Fibroblast of villous mesenchyme (primary cell): ENCODE measurements around the gene JAGN1. TPM values are rescaled to one million over a fixed set of nuclear protein-coding genes. Genes with fewer than 3 reads are reported as not detected.

Experiments
- DNase-seq: peaks from one replicate; pipeline ENCODE4 v3.0.0-alpha.2; 2010; ENCODE audit warnings: low read depth
- H3K4me3 ChIP-seq: 2 replicates; pipeline ENCODE4 v1.5.1; 2011; ENCODE audit warnings: low read depth, mild to moderate bottlenecking, low read length
- total RNA-seq: library from RNA; depleted of rRNA; stranded (reverse); fragments of >200 nt; gene quantifications from 2 replicates; pipeline ENCODE4 v1.2.3, GENCODE V29; 2012
- TF ChIP-seq, protein P1 (sequence below): IDR thresholded peaks from 2 replicates; pipeline ENCODE4 v1.5.1; 2012; ENCODE audit warnings: low read depth, mild to moderate bottlenecking, low read length; ENCODE audit not compliant: insufficient read depth

Gene JAGN1
- total RNA-seq, 1 donor = 24.2 TPM

DNA sequence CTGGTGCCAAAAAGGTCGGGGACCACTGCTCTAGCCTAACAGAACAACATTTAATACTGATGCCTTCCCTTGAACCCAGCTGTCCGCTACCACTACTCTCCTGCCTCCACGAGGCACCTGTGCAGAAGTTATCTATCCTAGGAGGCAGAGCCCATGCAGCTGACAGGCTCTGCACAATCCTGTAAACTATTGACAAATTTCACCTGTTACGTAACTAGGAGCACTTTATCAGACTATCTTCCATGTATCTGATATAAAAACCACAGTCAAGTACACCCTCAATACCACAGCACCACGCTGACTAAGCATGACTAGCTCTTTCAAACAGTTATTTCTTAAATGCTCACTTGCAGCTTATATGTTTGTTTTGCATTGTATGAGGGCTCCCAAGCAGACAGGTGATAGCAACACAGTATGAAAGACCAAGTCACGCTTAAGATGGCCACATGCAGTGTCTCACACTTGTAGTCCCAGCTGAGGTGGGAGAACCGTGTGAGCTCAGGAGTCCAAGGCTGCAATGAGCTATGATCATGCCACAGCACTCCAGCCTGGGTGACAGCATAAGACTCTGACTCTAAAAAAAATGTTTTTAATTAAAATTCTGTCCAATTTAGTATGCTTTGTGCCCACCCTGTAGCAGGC is 22.0 kb downstream of the JAGN1 start:
- peak; percentile 69 for DNase-seq
- no peak overlapping the region for H3K4me3 ChIP-seq
- TF ChIP-seq, protein P1, sequence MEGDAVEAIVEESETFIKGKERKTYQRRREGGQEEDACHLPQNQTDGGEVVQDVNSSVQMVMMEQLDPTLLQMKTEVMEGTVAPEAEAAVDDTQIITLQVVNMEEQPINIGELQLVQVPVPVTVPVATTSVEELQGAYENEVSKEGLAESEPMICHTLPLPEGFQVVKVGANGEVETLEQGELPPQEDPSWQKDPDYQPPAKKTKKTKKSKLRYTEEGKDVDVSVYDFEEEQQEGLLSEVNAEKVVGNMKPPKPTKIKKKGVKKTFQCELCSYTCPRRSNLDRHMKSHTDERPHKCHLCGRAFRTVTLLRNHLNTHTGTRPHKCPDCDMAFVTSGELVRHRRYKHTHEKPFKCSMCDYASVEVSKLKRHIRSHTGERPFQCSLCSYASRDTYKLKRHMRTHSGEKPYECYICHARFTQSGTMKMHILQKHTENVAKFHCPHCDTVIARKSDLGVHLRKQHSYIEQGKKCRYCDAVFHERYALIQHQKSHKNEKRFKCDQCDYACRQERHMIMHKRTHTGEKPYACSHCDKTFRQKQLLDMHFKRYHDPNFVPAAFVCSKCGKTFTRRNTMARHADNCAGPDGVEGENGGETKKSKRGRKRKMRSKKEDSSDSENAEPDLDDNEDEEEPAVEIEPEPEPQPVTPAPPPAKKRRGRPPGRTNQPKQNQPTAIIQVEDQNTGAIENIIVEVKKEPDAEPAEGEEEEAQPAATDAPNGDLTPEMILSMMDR = no peak

DNA sequence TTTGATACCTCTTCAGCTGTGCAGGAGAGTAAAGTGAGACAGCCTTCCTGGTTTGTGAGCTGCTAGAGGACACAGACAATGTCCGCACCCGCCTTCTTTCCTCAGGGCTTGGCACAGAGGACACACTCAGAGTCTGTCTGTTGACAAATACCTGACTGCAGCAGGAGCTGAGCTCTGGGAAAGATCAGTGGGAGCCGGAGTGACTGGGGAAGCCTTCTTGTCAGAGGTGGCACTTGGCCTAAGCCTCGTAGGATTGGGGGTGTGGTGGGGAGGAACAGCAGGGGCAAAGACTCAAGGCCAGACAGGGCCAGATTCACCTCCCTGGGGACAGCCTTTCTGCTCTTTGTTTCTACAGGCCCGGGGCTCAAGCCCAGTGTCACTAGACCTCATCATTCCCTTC is 23.2 kb downstream of the JAGN1 start:
- TF ChIP-seq, protein P1 = no peak
- H3K4me3 ChIP-seq = no peak overlapping the region
- DNase-seq = no peak

DNA sequence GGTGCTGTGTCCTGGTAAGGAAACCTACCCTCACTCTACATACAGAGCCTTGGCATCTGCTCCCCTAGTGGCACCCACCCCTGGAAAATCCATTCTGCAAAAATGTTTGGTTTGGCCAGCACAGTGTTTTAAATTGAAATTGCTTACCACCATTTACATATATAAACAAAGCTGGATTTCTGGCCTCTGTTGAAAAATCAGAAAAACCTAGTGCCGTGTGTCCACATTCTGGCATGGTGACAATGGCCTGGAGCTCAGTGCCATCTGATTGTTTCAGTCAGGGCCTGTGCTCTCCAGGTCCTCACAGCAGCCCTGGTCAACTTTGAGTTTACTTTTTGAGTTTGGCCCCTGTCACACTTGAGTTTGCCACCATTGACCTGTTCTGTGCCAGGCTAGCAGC is 23.6 kb downstream of the JAGN1 start:
- TF ChIP-seq, protein P1 = no peak
- H3K4me3 ChIP-seq = no peak overlapping the region
- DNase-seq = no peak

DNA sequence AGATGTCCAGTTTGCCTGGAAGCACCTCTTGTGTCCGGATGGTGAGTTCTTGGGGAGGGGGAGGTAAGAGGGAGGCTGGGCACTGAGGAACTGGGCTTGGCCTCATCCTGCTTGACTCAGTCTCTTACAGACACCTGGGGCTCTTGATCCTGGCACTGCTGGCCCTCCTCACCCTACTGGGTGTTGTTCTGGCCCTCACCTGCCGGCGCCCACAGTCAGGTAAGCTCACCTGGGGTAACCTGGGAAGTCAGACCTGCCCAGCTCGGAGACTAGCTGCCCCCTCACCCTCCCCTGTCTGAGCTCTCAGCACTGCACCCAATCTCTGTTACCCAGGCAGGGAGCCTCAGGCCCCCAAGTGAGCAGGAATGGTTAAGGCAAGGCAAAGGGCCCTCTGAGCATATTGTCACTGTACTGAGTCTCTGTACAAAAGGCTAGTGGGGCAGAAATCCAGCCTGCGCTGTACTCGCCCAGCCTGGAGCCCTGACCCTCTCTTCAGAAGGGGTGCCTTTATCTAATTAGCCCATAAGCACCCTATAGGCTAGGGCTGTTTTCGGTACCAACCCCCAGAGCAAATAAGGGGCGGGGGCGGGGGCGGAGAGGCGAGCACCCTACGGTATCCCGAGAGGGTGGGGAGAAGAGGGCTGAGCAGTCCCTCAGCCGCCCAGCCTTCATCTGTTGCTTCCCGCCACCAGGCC is 24.3 kb downstream of the JAGN1 start:
- TF ChIP-seq, protein P1 = no peak
- DNase-seq = no peak
- H3K4me3 ChIP-seq = peak overlapping the region; percentile 27

DNA sequence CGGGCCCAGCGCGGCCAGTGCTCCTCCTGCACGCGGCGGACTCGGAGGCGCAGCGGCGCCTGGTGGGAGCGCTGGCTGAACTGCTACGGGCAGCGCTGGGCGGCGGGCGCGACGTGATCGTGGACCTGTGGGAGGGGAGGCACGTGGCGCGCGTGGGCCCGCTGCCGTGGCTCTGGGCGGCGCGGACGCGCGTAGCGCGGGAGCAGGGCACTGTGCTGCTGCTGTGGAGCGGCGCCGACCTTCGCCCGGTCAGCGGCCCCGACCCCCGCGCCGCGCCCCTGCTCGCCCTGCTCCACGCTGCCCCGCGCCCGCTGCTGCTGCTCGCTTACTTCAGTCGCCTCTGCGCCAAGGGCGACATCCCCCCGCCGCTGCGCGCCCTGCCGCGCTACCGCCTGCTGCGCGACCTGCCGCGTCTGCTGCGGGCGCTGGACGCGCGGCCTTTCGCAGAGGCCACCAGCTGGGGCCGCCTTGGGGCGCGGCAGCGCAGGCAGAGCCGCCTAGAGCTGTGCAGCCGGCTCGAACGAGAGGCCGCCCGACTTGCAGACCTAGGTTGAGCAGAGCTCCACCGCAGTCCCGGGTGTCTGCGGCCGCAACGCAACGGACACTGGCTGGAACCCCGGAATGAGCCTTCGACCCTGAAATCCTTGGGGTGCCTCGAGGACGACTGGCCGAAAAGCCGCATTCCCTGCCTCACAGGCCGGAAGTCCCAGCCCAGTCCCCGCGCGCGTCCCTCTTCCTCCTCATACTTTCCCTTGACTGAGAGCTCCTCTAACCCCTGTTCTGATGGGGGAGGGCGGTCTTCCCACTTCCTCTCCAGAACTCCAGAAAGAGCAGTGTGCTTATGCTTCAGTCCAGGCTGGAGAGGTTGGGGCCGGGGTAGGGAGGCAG is 25.1 kb downstream of the JAGN1 start:
- peak; percentile 64 for DNase-seq
- TF ChIP-seq, protein P1 = peak; percentile 52
- H3K4me3 ChIP-seq = peak overlapping the region; percentile 59

DNA sequence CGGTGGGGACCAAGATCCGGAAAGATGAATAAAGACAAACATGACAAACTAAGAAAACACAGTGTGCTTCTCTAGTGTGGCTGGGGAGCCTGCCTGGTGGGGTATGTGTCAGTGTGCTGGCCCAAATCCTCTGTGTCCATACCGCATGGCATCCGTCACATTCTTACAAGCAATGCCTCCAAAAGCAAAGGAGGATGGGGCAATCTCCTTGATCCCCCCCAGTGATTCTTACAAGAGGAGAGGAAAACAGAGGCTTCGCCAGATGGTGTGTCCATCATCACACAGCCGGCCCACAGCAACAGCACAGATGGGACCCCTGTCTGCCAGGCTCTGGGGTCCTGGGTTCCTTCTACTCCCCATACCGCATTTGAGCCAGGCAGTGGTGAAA is 25.9 kb downstream of the JAGN1 start:
- peak overlapping the region; percentile 73 for H3K4me3 ChIP-seq
- TF ChIP-seq, protein P1 = no peak
- DNase-seq = peak; percentile 25
